H1 (cell line): ENCODE data around the gene DOCK10. TPM values are rescaled to one million over a fixed set of nuclear protein-coding genes. Genes with fewer than 3 reads are reported as not detected.

ENCODE experiments used
- CTCF ChIA-PET: fragments of 300-600 bp; sonication (Branson Sonifier 250); formaldehyde crosslinking; loops from one replicate; lab custom pipeline; 2021; ENCODE audit not compliant: partially characterized antibody; lab: Charles Lee
- POLR2A ChIA-PET: fragments of 300-600 bp; sonication (Branson Sonifier 250); formaldehyde crosslinking; loops from one replicate; lab custom pipeline; 2021; ENCODE audit warnings: inconsistent platforms; ENCODE audit not compliant: partially characterized antibody; lab: Charles Lee
- DNase-seq, 2 experiments: peaks; one replicate each; pipeline versions ENCODE4 v3.0.0 to v3.0.0-alpha.2; 2010 to 2022; ENCODE audit warnings: low spot score in 2 of 2, low read depth in 1 of 2, mixed read lengths in 1 of 2
- FAIRE-seq: peaks from 2 replicates; lab custom pipeline; 2011; peaks lifted over from hg19 to GRCh38; lab: Jason Lieb, UNC
- H2AFZ ChIP-seq: 2 replicates; pipeline ENCODE4 v1.8.1; 2012; ENCODE audit warnings: low read length, inconsistent platforms
- H2AK5ac ChIP-seq: 2 replicates; pipeline ENCODE4 v1.6.1; 2013; ENCODE audit warnings: low read depth, low read length
- H2BK120ac ChIP-seq: replicated peaks from 2 replicates; pipeline ENCODE3; 2013; ENCODE audit warnings: low read depth, low read length, inconsistent platforms
- H2BK12ac ChIP-seq: 2 replicates; pipeline ENCODE4 v1.6.1; 2013; ENCODE audit warnings: low read depth, low read length
- H2BK15ac ChIP-seq: 2 replicates; pipeline ENCODE4 v1.6.1; 2013; ENCODE audit warnings: low read length
- H2BK20ac ChIP-seq: 2 replicates; pipeline ENCODE4 v1.6.1; 2013; ENCODE audit warnings: low read length
- H2BK5ac ChIP-seq: 2 replicates; pipeline ENCODE4 v1.6.1; 2013; ENCODE audit warnings: low read depth, low read length
- H3K14ac ChIP-seq: 2 replicates; pipeline ENCODE4 v1.6.1; 2013; ENCODE audit warnings: inconsistent platforms; ENCODE audit not compliant: insufficient read length
- H3K18ac ChIP-seq: 2 replicates; pipeline ENCODE4 v1.6.1; 2013; ENCODE audit warnings: low read length; ENCODE audit errors: extremely low read depth
- H3K23ac ChIP-seq: 2 replicates; pipeline ENCODE4 v1.6.1; 2013; ENCODE audit warnings: inconsistent platforms; ENCODE audit not compliant: insufficient read length
- H3K23me2 ChIP-seq: 2 replicates; pipeline ENCODE4 v1.6.1; 2013; ENCODE audit warnings: low read depth, low read length
- H3K27ac ChIP-seq: 2 replicates; pipeline ENCODE4 v1.6.1; 2011; ENCODE audit warnings: low read depth, low read length, inconsistent platforms
- H3K27me3 ChIP-seq, 4 experiments: replicated peaks in 1 of 4; 1 replicate in 1 of 4; 2 replicates in 3 of 4; pipeline versions ENCODE4 v1.6.1 to v1.8.1; 2011 to 2013; ENCODE audit warnings: low read length in 3 of 4, mild to moderate bottlenecking in 3 of 4, inconsistent platforms in 2 of 4, mixed read lengths in 2 of 4, moderate library complexity in 1 of 4; ENCODE audit not compliant: control insufficient read depth in 3 of 4, insufficient read depth in 3 of 4; ENCODE audit errors: extremely low read depth in 1 of 4
- H3K36me3 ChIP-seq, 4 experiments: 2 replicates each; pipeline versions ENCODE4 v1.6.1 to v1.8.1; 2011 to 2013; ENCODE audit warnings: mild to moderate bottlenecking in 4 of 4, low read length in 3 of 4, moderate library complexity in 2 of 4, control low read depth in 1 of 4, inconsistent platforms in 1 of 4; ENCODE audit not compliant: insufficient read depth in 4 of 4, control insufficient read depth in 2 of 4
- H3K4ac ChIP-seq: replicated peaks from 2 replicates; pipeline ENCODE3; 2013; ENCODE audit warnings: low read length, low read depth, mixed read lengths, inconsistent platforms; ENCODE audit not compliant: insufficient read length
- H3K4me1 ChIP-seq, 4 experiments: replicated peaks in 1 of 4; 1 replicate in 1 of 4; 2 replicates in 3 of 4; pipeline versions ENCODE4 v1.6.1 to v1.8.1; 2011 to 2013; ENCODE audit warnings: low read length in 3 of 4, inconsistent platforms in 2 of 4, mixed read lengths in 1 of 4; ENCODE audit not compliant: insufficient read depth in 4 of 4, control insufficient read depth in 3 of 4
- H3K4me2 ChIP-seq, 2 experiments: 2 replicates each; pipeline versions ENCODE4 v1.6.1 to v1.8.1; 2011 to 2013; ENCODE audit warnings: low read depth in 2 of 2, low read length in 2 of 2, control low read depth in 1 of 2, inconsistent platforms in 1 of 2, mild to moderate bottlenecking in 1 of 2; ENCODE audit not compliant: insufficient read depth in 1 of 2
- H3K4me3 ChIP-seq, 4 experiments: fragments of 200-600, 300-600 bp in 1 of 4; sonication (generic), shearing (Covaris generic), sonication (Bioruptor Twin) in 1 of 4; 2 replicates each; pipeline versions ENCODE4 v1.5.1 to v1.8.1; 2011 to 2016; ENCODE audit warnings: low read length in 4 of 4, low read depth in 3 of 4, control low read depth in 2 of 4, inconsistent platforms in 2 of 4, mild to moderate bottlenecking in 2 of 4, mixed read lengths in 1 of 4, moderate library complexity in 1 of 4; ENCODE audit not compliant: insufficient read depth in 2 of 4; ENCODE audit errors: extremely low read depth in 1 of 4
- H3K56ac ChIP-seq: replicated peaks from 2 replicates; pipeline ENCODE3; 2013; ENCODE audit warnings: low read depth, mild to moderate bottlenecking, mixed read lengths, low read length, inconsistent platforms; ENCODE audit not compliant: insufficient read length
- H3K79me1 ChIP-seq: 2 replicates; pipeline ENCODE4 v1.6.1; 2013; ENCODE audit warnings: low read depth, low read length, control low read depth
- H3K79me2 ChIP-seq, 2 experiments: 2 replicates each; pipeline versions ENCODE4 v1.6.1 to v1.8.1; 2012 to 2013; ENCODE audit warnings: low read length in 2 of 2, mild to moderate bottlenecking in 2 of 2, inconsistent platforms in 1 of 2; ENCODE audit not compliant: insufficient read depth in 2 of 2, control insufficient read depth in 1 of 2
- H3K9ac ChIP-seq, 4 experiments: replicated peaks in 1 of 4; 1 replicate in 1 of 4; 2 replicates in 3 of 4; pipeline versions ENCODE4 v1.6.1 to v1.8.1; 2011 to 2013; ENCODE audit warnings: low read depth in 3 of 4, low read length in 3 of 4, control low read depth in 2 of 4, mild to moderate bottlenecking in 2 of 4, moderate library complexity in 2 of 4, inconsistent platforms in 1 of 4; ENCODE audit errors: extremely low read depth in 1 of 4
- H3K9me3 ChIP-seq, 2 experiments: 2 replicates each; pipeline versions ENCODE4 v1.6.1 to v1.8.1; 2012 to 2013; ENCODE audit warnings: mild to moderate bottlenecking in 2 of 2, moderate library complexity in 2 of 2, control low read depth in 1 of 2, inconsistent platforms in 1 of 2, low read depth in 1 of 2, low read length in 1 of 2, mixed read lengths in 1 of 2; ENCODE audit not compliant: insufficient read depth in 2 of 2
- H4K20me1 ChIP-seq, 2 experiments: replicated peaks in 1 of 2; 2 replicates each; pipeline versions ENCODE3 to v1.8.1; 2011 to 2013; ENCODE audit warnings: inconsistent platforms in 2 of 2, low read length in 2 of 2, mild to moderate bottlenecking in 1 of 2; ENCODE audit not compliant: insufficient read depth in 2 of 2, control insufficient read depth in 1 of 2
- H4K5ac ChIP-seq: 2 replicates; pipeline ENCODE4 v1.6.1; 2013; ENCODE audit warnings: low read length, low read depth, mixed read lengths, inconsistent platforms; ENCODE audit not compliant: insufficient read length
- H4K8ac ChIP-seq: 2 replicates; pipeline ENCODE4 v1.8.0; 2013; ENCODE audit warnings: mild to moderate bottlenecking, moderate library complexity, low read length, inconsistent platforms; ENCODE audit not compliant: insufficient read depth; ENCODE audit errors: extremely low read depth
- H4K91ac ChIP-seq: replicated peaks from 2 replicates; pipeline ENCODE3; 2013; ENCODE audit warnings: low read length, mixed read lengths, inconsistent platforms; ENCODE audit not compliant: insufficient read length
- ASH2L ChIP-seq: fragments of 200-600, 300-600 bp; sonication (generic); IDR thresholded peaks from one replicate; pipeline ENCODE4 v1.7.1; 2017; ENCODE audit warnings: low read length
- CTCF ChIP-seq, 3 experiments: IDR thresholded peaks; 1 replicate in 2 of 3; 2 replicates in 1 of 3; pipeline versions ENCODE4 v1.5.1 to v1.6.1; 2011; ENCODE audit warnings: low read length in 3 of 3, mild to moderate bottlenecking in 3 of 3, inconsistent platforms in 2 of 3, low read depth in 1 of 3, moderate library complexity in 1 of 3; ENCODE audit not compliant: insufficient read depth in 1 of 3; ENCODE audit errors: control extremely low read depth in 1 of 3
- EP300 ChIP-seq, 2 experiments: IDR thresholded peaks; 1 replicate in 1 of 2; 2 replicates in 1 of 2; pipeline ENCODE4 v1.6.1; 2011 to 2012; ENCODE audit warnings: low read depth in 2 of 2, low read length in 2 of 2, mild to moderate bottlenecking in 2 of 2, borderline replicate concordance in 1 of 2, inconsistent platforms in 1 of 2, moderate library complexity in 1 of 2
- EZH2 ChIP-seq: fragments of 200-600 bp; sonication (generic); IDR thresholded peaks from 2 replicates; pipeline ENCODE4 v1.7.1; 2012; ENCODE audit warnings: low read depth, mild to moderate bottlenecking, moderate library complexity, low read length, inconsistent platforms; ENCODE audit not compliant: severe bottlenecking
- HDAC2 ChIP-seq, 2 experiments: fragments of 300-600 bp in 1 of 2; sonication (generic) in 1 of 2; IDR thresholded peaks; 2 replicates each; pipeline ENCODE4 v1.6.1; 2011 to 2012; ENCODE audit warnings: low read depth in 2 of 2, low read length in 2 of 2, mild to moderate bottlenecking in 2 of 2, moderate library complexity in 2 of 2, borderline replicate concordance in 1 of 2, inconsistent platforms in 1 of 2
- MAX ChIP-seq: IDR thresholded peaks from 2 replicates; pipeline ENCODE4 v1.6.1; 2012; ENCODE audit warnings: inconsistent platforms
- PHF8 ChIP-seq: fragments of 200-600 bp; sonication (generic); conservative IDR thresholded peaks from 2 replicates; pipeline ENCODE4 v1.7.1; 2012; ENCODE audit warnings: low read depth, mild to moderate bottlenecking, inconsistent platforms, low read length, moderate library complexity
- RBBP5 ChIP-seq: IDR thresholded peaks from 2 replicates; pipeline ENCODE4 v1.7.1; 2012; ENCODE audit warnings: low read depth, mild to moderate bottlenecking, inconsistent platforms, low read length, moderate library complexity, borderline replicate concordance
- TAF7 ChIP-seq: optimal IDR thresholded peaks from 2 replicates; pipeline ENCODE3; 2011; ENCODE audit warnings: low read depth, mild to moderate bottlenecking, inconsistent platforms, low read length, moderate library complexity, borderline replicate concordance
- TCF12 ChIP-seq: IDR thresholded peaks from 2 replicates; pipeline ENCODE4 v1.6.1; 2011; ENCODE audit warnings: low read depth, mild to moderate bottlenecking, low read length
- WGBS, 2 experiments: shearing (Covaris generic) in 1 of 2; methylation state at CpG; one replicate each; pipeline versions ENCODE4 v1.1.6 to v1.1.7; 2013 to 2015; ENCODE audit warnings: low lambda C conversion rate in 2 of 2, mixed read lengths in 2 of 2, inconsistent platforms in 1 of 2, low coverage in 1 of 2, missing lambda C conversion rate in 1 of 2; ENCODE audit not compliant: insufficient replicate concordance in 2 of 2, insufficient coverage in 1 of 2, insufficient read length in 1 of 2; ENCODE audit errors: extremely low coverage in 1 of 2, missing lambda C conversion rate in 1 of 2; 5-methylcytosine and 5-hydroxymethylcytosine counted together
- polyA plus RNA-seq, 7 experiments: library from polyadenylated mRNA; depleted of rRNA in 3 of 7; stranded (reverse) in 5 of 7; unstranded in 2 of 7; fragments of >200 nt in 5 of 7; fragments of 200-250 nt in 2 of 7; gene quantifications; 1 replicate in 5 of 7; 2 replicates in 1 of 7; 4 replicates in 1 of 7; pipeline versions ENCODE4 v1.2.1 to v1.2.3, GENCODE V29; 2011 to 2013; ENCODE audit warnings: missing spikeins in 2 of 7, mixed read lengths in 2 of 7
- total RNA-seq: library from RNA; stranded (reverse); fragmentation: NEBNext Ultra II Directional; extraction: Animal tissue kit (Norgen Biotek cat#: 25700); gene quantifications from 2 replicates; pipeline ENCODE4 v1.2.1, GENCODE V29; 2021

Gene DOCK10
- total and polyA plus RNA-seq, 2 of the 8 experiments (the other 6 are each of a cell fraction or from before 2014, with no cell fraction given) = 0.33 to 1.6 TPM

- DNase-seq (no peak), FAIRE-seq (no peak)
- H3K36me3 ChIP-seq = no peaks in the 10 kb centered on the region
- H4K8ac ChIP-seq = no peak overlapping the region
- H3K23me2 ChIP-seq = no peaks in the 10 kb centered on the region
- no peak overlapping the region for H4K91ac ChIP-seq
- no peak overlapping the region for H3K18ac ChIP-seq
- no peak overlapping the region for H3K27ac ChIP-seq
- no peak overlapping the region for H3K4me3 ChIP-seq
- H3K27me3 ChIP-seq = no peaks in the 10 kb centered on the region; a peak in 1 of 7 replicates
- no peak overlapping the region for H4K5ac ChIP-seq
- H2BK120ac ChIP-seq = no peak overlapping the region
- no peaks in the 10 kb centered on the region for H3K4me1 ChIP-seq
- no peak overlapping the region for H2AFZ ChIP-seq
- no peaks in the 10 kb centered on the region for H3K79me1 ChIP-seq
- H3K79me2 ChIP-seq = no peaks in the 10 kb centered on the region
- H2BK20ac ChIP-seq = no peak overlapping the region
- H2BK15ac ChIP-seq = no peak overlapping the region
- ChIA-PET CTCF (interaction anchor here (0.7 to 0.8 kb wide), 2 partner anchors 21 to 331 kb away, joined by 3 to 4 read pairs; no protein-coding TSS in a partner anchor), POLR2A (no interaction called here)
- H3K56ac ChIP-seq = no peak overlapping the region
- H2BK5ac ChIP-seq = no peak overlapping the region
- H4K20me1 ChIP-seq = no peaks in the 10 kb centered on the region
- no peak overlapping the region for H2AK5ac ChIP-seq
- no peak overlapping the region for H2BK12ac ChIP-seq
- H3K4ac ChIP-seq = no peak overlapping the region
- no peak overlapping the region for H3K9ac ChIP-seq
- no peaks in the 10 kb centered on the region for H3K9me3 ChIP-seq
- 100% methylated on average over 2 of the region's 2 CpGs; no CpG with 5 or more reads in 1 of the 2 experiments for WGBS, 2 experiments
- no peak overlapping the region for H3K4me2 ChIP-seq
- no peak overlapping the region for H3K14ac ChIP-seq
- no peak overlapping the region for H3K23ac ChIP-seq
- no peak for TF ChIP-seq PHF8
- TF ChIP-seq MAX = no peak
- TF ChIP-seq RBBP5 = no peak
- no peak for TF ChIP-seq ASH2L
- no peak for TF ChIP-seq TCF12
- TF ChIP-seq EP300 (IDR thresholded peaks at IDR 0.05; ENCODE audit: borderline replicate concordance in 1 of 2, low read depth in 2 of 2, low read length in 2 of 2) = no peak
- no peak for TF ChIP-seq CTCF (IDR thresholded peaks at IDR 0.05; ENCODE audit: control extremely low read depth in 1 of 3, insufficient read depth in 1 of 3, low read depth in 1 of 3, low read length in 3 of 3)
- TF ChIP-seq HDAC2 (IDR thresholded peaks at IDR 0.05; ENCODE audit: borderline replicate concordance in 1 of 2, low read depth in 2 of 2, low read length in 2 of 2) = no peak
- no peak for TF ChIP-seq TAF7
- no peak for TF ChIP-seq EZH2
Observed at GRCh38 chr2:225091336-225091735, 49.1 kb upstream of the DOCK10 start.
